H1 (cell line): ENCODE results near the gene CHN2.

Source experiments
- BACH1 ChIP-seq: IDR thresholded peaks from 2 replicates; pipeline ENCODE4 v1.6.1; 2012; ENCODE audit warnings: low read length, improper control_type of control experiment
- CBX5 ChIP-seq: fragments of 300-800, 300-1000 bp; sonication (generic); IDR thresholded peaks from 2 replicates; pipeline ENCODE4 v1.7.1; 2016; ENCODE audit warnings: antibody characterized with exemption, low read length, low read depth
- CHD1 ChIP-seq: IDR thresholded peaks from 2 replicates; pipeline ENCODE4 v1.6.1; 2012; ENCODE audit warnings: low read depth, low read length, improper control_type of control experiment
- EZH2 ChIP-seq: fragments of 200-600 bp; sonication (generic); IDR thresholded peaks from 2 replicates; pipeline ENCODE4 v1.7.1; 2012; ENCODE audit warnings: low read depth, mild to moderate bottlenecking, moderate library complexity, low read length, inconsistent platforms; ENCODE audit not compliant: severe bottlenecking
- POLR2A ChIP-seq, 2 experiments: IDR thresholded peaks; 1 replicate in 1 of 2; 2 replicates in 1 of 2; pipeline ENCODE4 v1.6.1; 2011; ENCODE audit warnings: low read depth in 2 of 2, low read length in 2 of 2, mild to moderate bottlenecking in 2 of 2; ENCODE audit errors: control extremely low read depth in 1 of 2
- POU5F1 ChIP-seq: IDR thresholded peaks from 2 replicates; pipeline ENCODE4 v1.6.1; 2011; ENCODE audit warnings: low read depth, mild to moderate bottlenecking, low read length, moderate library complexity
- RXRA ChIP-seq: IDR thresholded peaks from 2 replicates; pipeline ENCODE4 v1.6.1; 2011; ENCODE audit warnings: low read depth, mild to moderate bottlenecking, low read length, moderate library complexity; ENCODE audit not compliant: insufficient read depth
- SP1 ChIP-seq: IDR thresholded peaks from 2 replicates; pipeline ENCODE4 v1.6.1; 2011; ENCODE audit warnings: low read depth, low read length
- TAF1 ChIP-seq: IDR thresholded peaks from 2 replicates; pipeline ENCODE4 v1.6.1; 2011; ENCODE audit warnings: mild to moderate bottlenecking, low read depth, low read length
- ZNF274 ChIP-seq: IDR thresholded peaks from 2 replicates; pipeline ENCODE4 v1.7.0; 2012; ENCODE audit warnings: low read length, borderline replicate concordance; ENCODE audit errors: extremely low read depth
- TF ChIP-seq, protein P1 (sequence below), 3 experiments: IDR thresholded peaks; 1 replicate in 2 of 3; 2 replicates in 1 of 3; pipeline versions ENCODE4 v1.5.1 to v1.6.1; 2011; ENCODE audit warnings: low read length in 3 of 3, mild to moderate bottlenecking in 3 of 3, inconsistent platforms in 2 of 3, low read depth in 1 of 3, moderate library complexity in 1 of 3; ENCODE audit not compliant: insufficient read depth in 1 of 3; ENCODE audit errors: control extremely low read depth in 1 of 3
- TF ChIP-seq, protein P2 (sequence below): IDR thresholded peaks from 2 replicates; pipeline ENCODE4 v1.6.1; 2012; ENCODE audit warnings: low read length, inconsistent platforms
- TF ChIP-seq, protein P3 (sequence below): IDR thresholded peaks from 2 replicates; pipeline ENCODE4 v1.6.1; 2012; ENCODE audit warnings: inconsistent platforms

DNA sequence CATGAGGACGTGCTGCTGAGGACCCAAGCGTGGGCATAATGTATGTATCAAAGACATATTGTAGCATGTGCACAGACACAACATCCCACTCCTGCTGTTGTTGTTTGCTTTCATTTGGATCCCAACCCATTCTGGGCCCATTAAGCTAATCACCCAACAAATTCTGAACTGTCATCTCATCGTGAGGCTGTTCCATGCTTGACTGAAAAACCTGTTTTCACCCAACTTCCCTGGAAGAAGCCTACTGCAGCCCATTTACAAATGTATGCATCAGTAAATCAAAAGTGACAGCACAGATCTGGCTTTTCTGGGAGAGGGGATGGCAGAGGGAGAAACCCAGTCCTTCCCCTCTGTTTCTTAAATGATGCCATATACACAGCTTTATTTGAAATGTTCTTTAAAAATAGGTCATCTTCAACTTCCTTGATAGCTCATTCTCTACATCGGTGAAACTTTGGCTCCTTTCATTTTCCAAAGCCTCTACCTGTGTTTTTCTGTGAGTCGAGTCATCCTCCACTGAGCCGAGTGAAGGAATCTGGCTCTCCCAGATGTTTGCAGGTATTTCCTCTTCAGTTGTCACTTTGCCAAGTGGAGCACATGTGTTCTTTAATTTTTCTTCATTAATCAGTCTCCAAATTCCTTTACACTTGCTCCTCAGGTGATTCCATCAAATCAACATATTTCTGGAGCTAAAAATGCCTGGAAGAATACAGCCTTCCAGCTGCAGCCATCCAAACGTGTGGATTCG, 151.8 kb downstream of the CHN2 start:
- TF ChIP-seq ZNF274, result no peak
- TF ChIP-seq, protein P1, sequence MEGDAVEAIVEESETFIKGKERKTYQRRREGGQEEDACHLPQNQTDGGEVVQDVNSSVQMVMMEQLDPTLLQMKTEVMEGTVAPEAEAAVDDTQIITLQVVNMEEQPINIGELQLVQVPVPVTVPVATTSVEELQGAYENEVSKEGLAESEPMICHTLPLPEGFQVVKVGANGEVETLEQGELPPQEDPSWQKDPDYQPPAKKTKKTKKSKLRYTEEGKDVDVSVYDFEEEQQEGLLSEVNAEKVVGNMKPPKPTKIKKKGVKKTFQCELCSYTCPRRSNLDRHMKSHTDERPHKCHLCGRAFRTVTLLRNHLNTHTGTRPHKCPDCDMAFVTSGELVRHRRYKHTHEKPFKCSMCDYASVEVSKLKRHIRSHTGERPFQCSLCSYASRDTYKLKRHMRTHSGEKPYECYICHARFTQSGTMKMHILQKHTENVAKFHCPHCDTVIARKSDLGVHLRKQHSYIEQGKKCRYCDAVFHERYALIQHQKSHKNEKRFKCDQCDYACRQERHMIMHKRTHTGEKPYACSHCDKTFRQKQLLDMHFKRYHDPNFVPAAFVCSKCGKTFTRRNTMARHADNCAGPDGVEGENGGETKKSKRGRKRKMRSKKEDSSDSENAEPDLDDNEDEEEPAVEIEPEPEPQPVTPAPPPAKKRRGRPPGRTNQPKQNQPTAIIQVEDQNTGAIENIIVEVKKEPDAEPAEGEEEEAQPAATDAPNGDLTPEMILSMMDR (IDR thresholded peaks at IDR 0.05; ENCODE audit: control extremely low read depth in 1 of 3, insufficient read depth in 1 of 3, low read depth in 1 of 3, low read length in 3 of 3), result no peak
- no peak for TF ChIP-seq TAF1
- no peak for TF ChIP-seq CHD1
- TF ChIP-seq, protein P2, sequence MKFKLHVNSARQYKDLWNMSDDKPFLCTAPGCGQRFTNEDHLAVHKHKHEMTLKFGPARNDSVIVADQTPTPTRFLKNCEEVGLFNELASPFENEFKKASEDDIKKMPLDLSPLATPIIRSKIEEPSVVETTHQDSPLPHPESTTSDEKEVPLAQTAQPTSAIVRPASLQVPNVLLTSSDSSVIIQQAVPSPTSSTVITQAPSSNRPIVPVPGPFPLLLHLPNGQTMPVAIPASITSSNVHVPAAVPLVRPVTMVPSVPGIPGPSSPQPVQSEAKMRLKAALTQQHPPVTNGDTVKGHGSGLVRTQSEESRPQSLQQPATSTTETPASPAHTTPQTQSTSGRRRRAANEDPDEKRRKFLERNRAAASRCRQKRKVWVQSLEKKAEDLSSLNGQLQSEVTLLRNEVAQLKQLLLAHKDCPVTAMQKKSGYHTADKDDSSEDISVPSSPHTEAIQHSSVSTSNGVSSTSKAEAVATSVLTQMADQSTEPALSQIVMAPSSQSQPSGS, result no peak
- TF ChIP-seq POLR2A (IDR thresholded peaks at IDR 0.05; ENCODE audit: control extremely low read depth in 1 of 2, low read depth in 2 of 2, low read length in 2 of 2), result no peak
- TF ChIP-seq SP1, result no peak
- TF ChIP-seq RXRA, result no peak
- TF ChIP-seq, protein P3, sequence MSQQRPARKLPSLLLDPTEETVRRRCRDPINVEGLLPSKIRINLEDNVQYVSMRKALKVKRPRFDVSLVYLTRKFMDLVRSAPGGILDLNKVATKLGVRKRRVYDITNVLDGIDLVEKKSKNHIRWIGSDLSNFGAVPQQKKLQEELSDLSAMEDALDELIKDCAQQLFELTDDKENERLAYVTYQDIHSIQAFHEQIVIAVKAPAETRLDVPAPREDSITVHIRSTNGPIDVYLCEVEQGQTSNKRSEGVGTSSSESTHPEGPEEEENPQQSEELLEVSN, result no peak
- TF ChIP-seq CBX5, result no peak
- no peak for TF ChIP-seq POU5F1
- TF ChIP-seq BACH1, result no peak
- no peak for TF ChIP-seq EZH2
